ENCODE data around the gene SRGAP2C.

SRGAP2C gene

DNA sequence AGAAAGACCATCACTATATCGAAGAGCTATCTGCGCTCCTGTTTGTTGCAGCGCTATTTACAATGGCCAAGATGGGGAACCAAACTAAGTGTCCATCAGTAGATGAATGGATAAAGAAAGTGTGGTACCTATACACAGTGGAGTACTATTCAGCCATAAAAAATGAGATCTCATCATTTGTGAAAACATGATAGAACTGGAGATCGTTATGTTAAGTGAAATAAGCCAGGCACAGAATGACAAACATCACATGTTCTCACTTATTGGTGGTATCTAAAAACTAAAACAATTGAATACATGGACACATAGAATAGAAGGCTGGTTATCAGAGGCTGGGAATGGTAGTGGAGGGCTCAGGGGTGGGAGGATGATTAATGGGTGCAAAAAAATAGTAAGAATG lies 256.2 kb downstream of the SRGAP2C start:
- no peak for DNase-seq
